Hepatocyte (in vitro differentiated cells): Measurements from ENCODE around the gene DUSP2.

Source experiments
- EZH2 ChIP-seq: fragments of 200-600 bp; sonication (generic); IDR thresholded peaks from 2 replicates; pipeline ENCODE4 v1.6.1; 2016; ENCODE audit warnings: antibody characterized with exemption, mild to moderate bottlenecking, borderline replicate concordance
- EZH2phosphoT487 ChIP-seq: fragments of 200-600 bp; sonication (generic); IDR thresholded peaks from one replicate; pipeline ENCODE4 v1.6.1; 2018; ENCODE audit warnings: antibody characterized with exemption, mild to moderate bottlenecking, low read depth, moderate library complexity; ENCODE audit not compliant: unreplicated experiment, severe bottlenecking
- TF ChIP-seq, protein P1 (sequence below): fragments of 200-600 bp; sonication (generic); IDR thresholded peaks from 2 replicates; pipeline ENCODE4 v1.5.1; 2016; ENCODE audit warnings: antibody characterized with exemption, mild to moderate bottlenecking; ENCODE audit not compliant: poor library complexity

DNA sequence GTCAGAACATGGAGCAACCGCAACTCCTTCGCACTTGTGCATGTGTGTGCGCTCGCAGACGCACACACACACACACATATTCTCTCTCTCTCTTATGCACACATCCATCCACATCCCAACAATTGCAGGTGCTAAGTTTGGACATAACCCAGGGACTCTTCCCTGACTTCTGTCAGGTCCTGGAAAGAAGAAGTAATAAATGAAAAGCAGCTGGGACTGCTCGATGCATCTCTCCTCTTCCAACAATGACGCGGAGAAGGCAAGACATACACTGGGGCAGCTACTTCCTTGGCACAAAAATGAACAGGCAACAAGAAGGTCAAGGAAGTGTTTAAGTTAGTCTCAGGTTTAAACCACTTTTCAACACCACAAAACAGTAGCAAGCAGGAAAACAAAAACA, 39.7 kb upstream of the DUSP2 start:
- TF ChIP-seq, protein P1, sequence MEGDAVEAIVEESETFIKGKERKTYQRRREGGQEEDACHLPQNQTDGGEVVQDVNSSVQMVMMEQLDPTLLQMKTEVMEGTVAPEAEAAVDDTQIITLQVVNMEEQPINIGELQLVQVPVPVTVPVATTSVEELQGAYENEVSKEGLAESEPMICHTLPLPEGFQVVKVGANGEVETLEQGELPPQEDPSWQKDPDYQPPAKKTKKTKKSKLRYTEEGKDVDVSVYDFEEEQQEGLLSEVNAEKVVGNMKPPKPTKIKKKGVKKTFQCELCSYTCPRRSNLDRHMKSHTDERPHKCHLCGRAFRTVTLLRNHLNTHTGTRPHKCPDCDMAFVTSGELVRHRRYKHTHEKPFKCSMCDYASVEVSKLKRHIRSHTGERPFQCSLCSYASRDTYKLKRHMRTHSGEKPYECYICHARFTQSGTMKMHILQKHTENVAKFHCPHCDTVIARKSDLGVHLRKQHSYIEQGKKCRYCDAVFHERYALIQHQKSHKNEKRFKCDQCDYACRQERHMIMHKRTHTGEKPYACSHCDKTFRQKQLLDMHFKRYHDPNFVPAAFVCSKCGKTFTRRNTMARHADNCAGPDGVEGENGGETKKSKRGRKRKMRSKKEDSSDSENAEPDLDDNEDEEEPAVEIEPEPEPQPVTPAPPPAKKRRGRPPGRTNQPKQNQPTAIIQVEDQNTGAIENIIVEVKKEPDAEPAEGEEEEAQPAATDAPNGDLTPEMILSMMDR, result no peak
- TF ChIP-seq EZH2 (no peak), EZH2phosphoT487 (no peak)
